ENCODE measurements around the gene RAB7A. TPM values are rescaled to one million over a fixed set of nuclear protein-coding genes. Genes with fewer than 3 reads are reported as not detected.

The RAB7A gene
- total RNA-seq, 1 donor from 2014 or later: 122 TPM

DNA sequence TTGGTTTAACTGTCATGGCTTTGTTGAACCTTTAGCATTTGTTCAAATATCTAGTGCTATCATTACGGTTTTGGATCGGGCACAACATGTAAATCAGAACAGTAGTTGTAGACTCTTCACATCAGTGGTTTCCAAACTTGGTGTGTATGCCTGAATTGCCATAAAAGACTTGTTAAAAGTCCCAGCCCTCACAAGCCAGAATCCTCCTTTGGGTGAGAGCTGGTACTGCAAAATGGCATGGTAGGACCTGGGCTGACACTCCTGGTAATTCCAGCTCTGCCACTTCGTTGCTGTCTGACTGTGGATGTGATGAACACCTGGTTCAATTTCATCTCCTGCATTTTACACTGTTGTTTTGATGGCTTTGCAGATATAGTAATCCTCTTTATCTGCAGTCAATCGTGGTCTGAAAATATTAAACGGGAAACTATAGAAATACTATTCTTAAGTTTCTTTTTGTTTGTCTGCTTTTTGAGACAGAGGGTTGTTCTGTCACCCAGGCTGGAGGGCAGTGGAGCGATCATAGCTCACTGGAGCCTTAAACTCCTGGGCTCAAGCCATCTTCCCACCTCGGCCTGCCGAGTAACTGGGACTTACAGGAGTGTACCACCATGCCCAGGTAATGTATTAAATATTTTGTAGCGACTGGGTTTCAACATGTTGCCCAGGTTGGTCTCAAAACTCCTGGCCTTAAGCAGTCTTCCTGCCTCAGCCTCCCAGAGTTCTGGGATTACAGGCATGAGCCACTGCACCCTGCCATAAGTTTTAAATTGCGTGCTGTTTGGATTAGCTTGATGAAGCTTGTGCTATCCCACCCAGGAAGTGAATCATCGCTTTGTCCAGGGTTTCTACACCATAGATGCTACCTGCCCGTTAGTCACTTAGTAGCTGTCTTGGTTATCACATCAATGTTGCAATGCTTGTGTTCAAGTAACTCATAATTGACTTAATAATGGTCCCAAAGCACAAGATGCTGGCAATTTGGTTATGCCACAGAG lies 61.6 kb downstream of the RAB7A start:
- no peaks in the 10 kb centered on the region for H3K36me3 ChIP-seq
- H3K4me3 ChIP-seq: no peak overlapping the region
- H3K27me3 ChIP-seq: no peaks in the 10 kb centered on the region
- H3K9me3 ChIP-seq: no peaks in the 10 kb centered on the region
- no peak for DNase-seq (ENCODE audit: extremely low spot score in 2 of 2)
- peaks cover 69% of the 10 kb centered on the region for H3K4me1 ChIP-seq
- no peak for TF ChIP-seq POLR2AphosphoS5 (IDR thresholded peaks at IDR 0.05; ENCODE audit: insufficient read depth in 1 of 2, low read depth in 1 of 2)
- TF ChIP-seq CTCF (IDR thresholded peaks at IDR 0.05): no peak
- no peak for TF ChIP-seq POLR2A (IDR thresholded peaks at IDR 0.05)
- intact Hi-C loops (cut with DNase I): no loop called here
- H3K27ac ChIP-seq: no peak overlapping the region

- intact Hi-C loops (cut with DNase I): no loop called here
- H3K27ac ChIP-seq: no peak overlapping the region
- no peak overlapping the region for H3K4me3 ChIP-seq
- no peaks in the 10 kb centered on the region for H3K9me3 ChIP-seq
- no peaks in the 10 kb centered on the region for H3K27me3 ChIP-seq
- TF ChIP-seq POLR2AphosphoS5 (IDR thresholded peaks at IDR 0.05; ENCODE audit: insufficient read depth in 1 of 2, low read depth in 1 of 2): no peak
- TF ChIP-seq CTCF (IDR thresholded peaks at IDR 0.05): no peak
- TF ChIP-seq POLR2A (IDR thresholded peaks at IDR 0.05): no peak
- DNase-seq (ENCODE audit: extremely low spot score in 2 of 2): no peak
- H3K36me3 ChIP-seq: no peaks in the 10 kb centered on the region
- H3K4me1 ChIP-seq: peaks cover 63% of the 10 kb centered on the region
Observed at GRCh38 chr3:128788268-128788869, 62.4 kb downstream of the RAB7A start.

GRCh38 chr3:128794067-128794768 lies 68.2 kb downstream of the RAB7A start:
- no peak for TF ChIP-seq CTCF (IDR thresholded peaks at IDR 0.05)
- TF ChIP-seq POLR2A (IDR thresholded peaks at IDR 0.05): no peak
- no peak for TF ChIP-seq POLR2AphosphoS5 (IDR thresholded peaks at IDR 0.05; ENCODE audit: insufficient read depth in 1 of 2, low read depth in 1 of 2)
- DNase-seq (ENCODE audit: extremely low spot score in 2 of 2): no peak
- Histone ChIP-seq H3K36me3 (peaks cover 0 to 31% of the 10 kb centered on the region in 2 donors), H3K9me3 (no peaks in the 10 kb centered on the region), H3K4me1 (peaks cover 36% of the 10 kb centered on the region), H3K4me3 (no peak overlapping the region), H3K27ac (peak overlapping the region; percentile 57), H3K27me3 (no peaks in the 10 kb centered on the region)
- intact Hi-C loops (cut with DNase I): loop anchor here (10.0 kb wide), 1 partner anchor 179 kb away; no protein-coding TSS in a partner anchor

DNA sequence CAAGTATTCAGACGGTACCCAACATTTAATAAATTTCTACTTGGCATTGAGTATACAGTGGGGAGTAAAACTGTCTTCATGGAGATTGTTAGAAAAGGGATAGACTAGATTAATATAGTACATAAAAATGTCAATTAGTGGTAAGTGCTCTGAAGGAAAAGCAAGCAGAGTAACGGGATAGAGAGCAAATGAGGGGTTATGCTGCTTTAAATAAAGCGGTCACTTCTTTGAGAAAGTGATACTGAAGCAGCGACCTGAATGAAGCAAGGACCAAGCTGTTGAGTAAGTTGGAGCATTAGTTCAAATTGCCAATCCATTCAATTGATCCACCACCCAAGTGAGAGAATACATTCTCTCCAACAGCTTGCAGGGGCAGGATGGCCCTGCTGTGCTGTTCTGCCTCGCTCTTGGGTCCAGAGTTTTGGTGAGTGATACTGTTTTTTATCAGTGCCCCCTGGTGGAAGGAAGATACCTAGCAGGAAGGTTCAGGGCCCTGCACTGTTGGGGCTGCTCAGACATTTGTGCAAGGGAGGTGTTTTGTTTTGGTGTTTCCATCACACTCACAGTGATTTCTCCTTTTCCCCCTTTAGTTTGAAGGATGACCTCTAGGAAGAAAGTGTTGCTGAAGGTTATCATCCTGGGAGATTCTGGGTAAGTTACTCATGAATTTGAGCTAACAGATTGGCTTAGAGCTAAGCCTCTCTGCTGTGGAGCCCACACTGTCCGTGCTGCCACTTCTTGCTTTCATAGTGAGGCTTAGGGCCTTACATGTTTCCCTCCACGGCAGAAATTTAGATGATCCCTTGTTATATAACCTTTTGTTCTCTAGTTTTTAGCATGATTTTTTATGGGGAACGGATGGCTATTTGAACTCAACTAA lies 69.0 kb downstream of the RAB7A start:
- DNase-seq (ENCODE audit: extremely low spot score in 2 of 2): no peak
- no peaks in the 10 kb centered on the region for H3K9me3 ChIP-seq
- peaks cover 28% of the 10 kb centered on the region for H3K4me1 ChIP-seq
- TF ChIP-seq CTCF (IDR thresholded peaks at IDR 0.05) (peak; percentile 48 to 80 (median 71)), POLR2A (IDR thresholded peaks at IDR 0.05) (no peak), POLR2AphosphoS5 (IDR thresholded peaks at IDR 0.05; ENCODE audit: insufficient read depth in 1 of 2, low read depth in 1 of 2) (no peak)
- no peaks in the 10 kb centered on the region for H3K27me3 ChIP-seq
- peak overlapping the region; percentile 57 for H3K27ac ChIP-seq
- intact Hi-C loops (cut with DNase I): loop anchor here (10.0 kb wide), 1 partner anchor 180 kb away; no protein-coding TSS in a partner anchor
- no peak overlapping the region for H3K4me3 ChIP-seq
- H3K36me3 ChIP-seq: peaks cover 0 to 35% of the 10 kb centered on the region in 2 donors
